HG02642 (cell line): ENCODE results near the gene SLC12A7.
"Not testable (repeated sequence)": the region's sequence is repeated elsewhere in the genome, so short reads cannot be mapped to it uniquely, and the experiment has no call there.

ENCODE experiments used
- ATAC-seq: cut with Tn5 transposase; IDR thresholded peaks from one replicate; pipeline ENCODE4 v1.9.1; 2021; ENCODE audit warnings: mild to moderate bottlenecking; ENCODE audit not compliant: unreplicated experiment, poor library complexity

SLC12A7 gene

DNA sequence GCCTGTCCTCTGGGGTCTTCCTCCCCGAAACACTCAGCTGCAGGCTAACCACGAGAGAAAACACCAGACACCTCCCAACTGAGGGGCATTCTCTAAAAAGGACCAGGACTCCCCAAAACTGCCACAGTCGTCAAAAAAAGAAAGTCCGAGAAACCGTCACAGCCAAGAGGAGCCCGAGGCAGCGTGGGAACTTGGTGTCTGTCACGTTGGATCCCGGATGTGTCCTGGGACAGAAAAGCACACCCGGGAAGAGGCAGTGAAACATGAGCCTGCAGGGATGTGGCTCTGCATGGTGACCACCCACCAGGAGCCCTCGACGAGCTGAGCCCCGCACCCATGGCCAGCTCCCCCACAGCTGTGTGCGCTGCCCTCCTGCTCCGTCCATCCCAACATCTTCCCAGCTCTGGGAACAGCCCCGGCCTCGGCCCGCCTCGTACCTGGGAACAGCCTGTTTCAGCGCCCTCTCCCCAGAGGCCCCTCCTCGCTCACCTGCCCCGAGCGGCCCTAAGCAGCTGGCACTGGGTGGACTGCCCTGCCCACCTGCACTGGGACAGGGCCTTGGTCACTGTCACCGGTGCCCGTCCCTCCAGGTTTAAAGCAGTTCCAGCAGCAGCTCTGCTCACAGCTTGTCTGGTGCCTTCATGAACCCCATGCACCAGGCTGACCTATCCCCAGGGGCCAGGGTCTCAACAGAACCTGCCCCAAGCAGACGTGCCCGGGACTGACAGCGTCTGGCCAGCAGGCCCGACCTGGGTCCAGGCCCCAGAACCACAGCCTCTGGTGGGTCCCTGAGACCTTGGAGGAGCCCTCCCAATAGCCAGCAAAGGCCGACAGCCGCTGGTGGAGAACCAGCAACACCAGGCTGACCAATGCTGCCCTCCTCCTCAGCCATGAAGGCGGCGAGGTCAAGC is 10.9 kb downstream of the SLC12A7 start:
- no peak for ATAC-seq

GRCh38 chr5:1099926-1100663 is 11.8 kb downstream of the SLC12A7 start:
- ATAC-seq = no peak

DNA sequence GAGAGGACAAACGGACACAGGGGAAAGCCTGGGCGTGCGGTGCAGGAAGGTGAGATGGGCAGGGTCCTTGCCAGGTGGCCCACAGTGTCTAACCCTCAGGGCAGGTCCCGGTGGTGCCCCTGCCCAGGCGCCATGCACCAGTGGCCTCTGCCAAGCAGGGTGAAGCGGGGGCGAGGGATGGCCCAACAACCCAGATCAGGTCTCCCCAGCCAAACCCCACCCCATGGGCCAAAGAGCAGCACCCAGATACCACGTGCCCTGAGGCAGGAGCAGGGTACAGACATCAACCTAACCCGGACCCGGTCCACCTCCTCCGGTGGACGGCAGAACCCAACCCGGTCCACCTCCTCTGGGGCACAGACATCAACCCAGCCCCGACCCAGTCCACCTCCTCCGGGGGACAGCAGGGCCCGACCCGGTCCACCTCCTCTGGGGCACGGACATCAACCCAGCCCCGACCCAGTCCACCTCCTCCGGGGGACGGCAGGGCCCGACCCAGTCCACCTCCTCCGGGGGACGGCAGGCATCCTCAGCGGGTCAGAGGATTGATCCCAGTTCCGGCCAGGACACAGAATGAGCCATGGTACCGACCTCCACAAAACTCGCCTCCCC is 12.8 kb downstream of the SLC12A7 start:
- no peak for ATAC-seq

DNA sequence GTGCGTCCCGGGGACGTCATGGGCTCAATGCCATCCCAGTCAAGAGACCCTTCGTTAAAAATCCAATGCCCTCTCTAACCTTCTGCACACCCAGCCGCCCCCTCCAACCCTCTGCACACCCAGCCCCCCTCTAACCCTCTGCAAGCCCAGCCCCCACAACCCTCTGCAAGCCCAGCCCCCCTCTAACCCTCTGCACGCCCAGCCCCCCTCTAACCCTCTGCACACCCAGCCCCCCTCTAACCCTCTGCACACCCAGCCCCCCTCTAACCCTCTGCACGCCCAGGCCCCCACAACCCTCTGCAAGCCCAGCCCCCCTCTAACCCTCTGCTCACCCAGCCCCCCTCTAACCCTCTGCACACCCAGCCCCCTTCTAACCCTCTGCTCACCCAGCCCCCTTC is 13.9 kb downstream of the SLC12A7 start:
- not testable (repeated sequence) for ATAC-seq

GRCh38 chr5:1097381-1097987 is 14.4 kb downstream of the SLC12A7 start:
- ATAC-seq = no peak

DNA sequence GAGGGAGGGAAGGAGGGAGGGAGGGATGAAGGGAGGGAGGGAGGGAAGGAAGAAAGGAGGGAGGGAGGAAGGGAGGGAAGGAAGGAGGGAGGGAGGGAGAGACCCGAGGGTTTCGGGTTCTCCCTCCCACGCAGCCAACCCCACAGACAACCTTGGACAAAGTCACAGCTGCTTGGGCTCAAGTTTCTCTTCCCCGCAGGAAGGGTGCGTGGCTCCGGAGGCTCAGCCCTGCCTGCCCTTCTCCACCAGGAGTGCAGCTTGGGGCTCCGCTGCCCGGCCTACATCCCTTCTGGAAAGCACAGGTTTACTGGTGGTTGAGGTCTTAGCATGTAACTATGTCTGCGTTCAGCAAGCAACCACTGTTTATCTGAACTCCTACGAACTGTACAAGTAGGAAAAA is 15.0 kb downstream of the SLC12A7 start:
- no peak for ATAC-seq

DNA sequence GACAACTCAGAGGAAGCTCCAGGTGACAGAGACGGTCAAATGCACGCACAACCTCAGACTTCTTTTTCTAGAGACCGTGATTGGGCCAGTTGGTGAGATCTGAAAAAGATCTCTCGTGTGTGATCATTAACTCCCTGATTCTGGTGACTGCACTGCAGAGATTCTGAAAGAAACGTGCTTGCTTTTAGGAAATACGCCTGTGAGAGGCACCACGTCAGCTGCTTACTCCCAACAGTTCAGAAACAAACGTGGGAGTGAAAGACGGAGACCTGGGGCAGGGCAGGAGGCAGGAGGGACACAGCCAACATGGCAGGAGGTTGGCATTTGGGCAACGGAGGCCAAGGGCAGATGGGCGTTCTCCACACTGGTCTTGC is 15.9 kb downstream of the SLC12A7 start:
- no peak for ATAC-seq

DNA sequence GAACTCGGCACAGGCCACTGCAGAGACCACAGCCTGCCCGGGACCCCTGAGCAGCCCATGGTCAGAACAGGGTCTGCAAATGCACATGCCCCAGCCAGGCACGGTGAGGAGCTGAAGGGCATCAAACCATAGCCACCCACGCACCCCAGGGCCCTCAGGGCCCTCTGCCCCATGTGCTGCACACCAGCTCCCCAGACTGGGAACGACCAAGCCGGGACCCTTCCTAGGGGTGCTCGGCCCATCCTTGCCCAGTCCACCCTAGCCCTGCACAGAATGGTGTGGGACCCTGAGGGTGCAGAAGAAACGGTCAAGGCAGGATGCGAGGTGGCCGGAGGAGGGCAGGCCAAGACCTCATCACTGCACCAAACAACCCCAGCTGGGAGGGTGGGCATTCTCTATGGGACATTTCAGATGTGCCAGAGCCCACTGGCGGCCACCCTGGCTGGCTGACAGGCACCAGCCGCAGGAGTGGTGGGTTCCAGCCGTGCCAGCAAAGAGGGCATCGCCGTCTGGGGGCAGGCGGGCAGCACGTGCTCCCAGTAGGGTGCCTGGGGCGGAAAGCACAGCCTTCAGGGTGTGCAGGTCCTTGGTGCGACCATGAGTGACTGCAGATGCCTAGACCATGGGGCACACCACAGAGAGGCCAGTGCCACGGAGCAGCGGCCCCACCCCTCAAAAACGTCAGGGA is 16.4 kb downstream of the SLC12A7 start:
- ATAC-seq = no peak

GRCh38 chr5:1094670-1095190 is 17.1 kb downstream of the SLC12A7 start:
- no peak for ATAC-seq

GRCh38 chr5:1093361-1093760 is 18.5 kb downstream of the SLC12A7 start:
- no peak for ATAC-seq

- no peak for ATAC-seq
Observed at GRCh38 chr5:1092122-1092521, 19.7 kb downstream of the SLC12A7 start.

GRCh38 chr5:1091632-1092031 is 20.2 kb downstream of the SLC12A7 start:
- ATAC-seq = no peak

GRCh38 chr5:1090538-1090937 is 21.3 kb downstream of the SLC12A7 start:
- ATAC-seq = no peak

DNA sequence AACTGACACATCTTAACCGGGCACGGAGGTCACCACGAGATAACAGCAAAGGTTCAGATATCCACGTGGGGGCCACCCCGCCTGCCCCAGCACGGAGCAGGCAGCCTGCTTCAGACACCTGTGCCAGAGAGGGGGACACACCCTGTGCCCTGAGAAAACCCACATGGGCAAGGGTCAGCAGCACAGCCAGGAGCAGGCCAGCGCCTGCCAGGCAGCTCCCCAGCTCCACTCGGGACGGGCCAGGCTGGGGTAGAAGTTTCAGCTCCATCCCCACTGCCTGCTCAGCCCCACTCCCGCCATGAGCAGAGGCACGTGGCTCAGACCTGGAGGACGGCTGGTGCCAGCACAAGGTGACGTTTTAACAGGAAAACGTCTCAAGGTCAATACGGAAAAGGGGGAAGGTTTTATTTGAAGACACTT is 22.2 kb downstream of the SLC12A7 start:
- no peak for ATAC-seq

DNA sequence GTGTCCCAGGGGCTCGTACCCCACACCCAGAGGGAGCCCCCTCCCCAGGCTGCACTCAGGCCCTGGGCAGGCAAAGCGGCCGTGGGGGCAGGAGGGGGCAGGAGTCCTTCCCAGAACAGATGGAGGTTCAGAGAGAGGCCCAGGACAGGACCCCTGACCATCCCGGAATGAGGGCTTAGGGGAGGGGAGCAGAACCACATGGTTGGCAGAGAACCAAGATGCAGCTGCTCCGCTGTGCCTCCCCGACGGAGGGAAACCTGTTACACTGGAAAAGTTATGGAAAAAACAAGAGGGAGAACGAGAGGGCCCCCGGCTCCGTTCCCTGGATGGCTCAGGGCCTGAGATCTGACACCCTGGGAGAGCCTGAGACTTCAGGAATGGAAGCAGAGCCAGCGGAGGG is 22.7 kb downstream of the SLC12A7 start:
- no peak for ATAC-seq

DNA sequence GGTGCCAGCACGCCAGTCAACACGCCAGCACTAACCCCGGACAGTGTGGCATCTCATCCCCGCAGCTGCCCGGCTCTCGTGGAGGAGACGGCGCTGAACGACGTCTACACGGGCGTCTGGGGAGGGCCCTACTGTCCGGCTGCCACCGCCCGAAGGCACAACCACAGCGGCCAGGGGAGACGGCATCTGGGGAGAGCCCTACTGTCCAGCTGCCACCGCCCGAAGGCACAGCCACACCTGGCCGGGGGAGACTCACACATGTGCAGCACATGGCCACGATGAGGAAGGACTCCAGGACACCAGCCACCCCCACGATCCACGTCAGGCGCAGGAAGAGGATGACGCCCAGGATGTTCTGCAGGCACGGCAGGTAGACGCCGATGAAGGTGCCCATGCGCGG is 23.1 kb downstream of the SLC12A7 start:
- ATAC-seq = no peak

GRCh38 chr5:1088031-1088430 is 23.8 kb downstream of the SLC12A7 start:
- ATAC-seq = no peak

- no peak for ATAC-seq
Observed at GRCh38 chr5:1087428-1087827, 24.4 kb downstream of the SLC12A7 start.

GRCh38 chr5:1086871-1087270 is 25.0 kb downstream of the SLC12A7 start:
- ATAC-seq = no peak

DNA sequence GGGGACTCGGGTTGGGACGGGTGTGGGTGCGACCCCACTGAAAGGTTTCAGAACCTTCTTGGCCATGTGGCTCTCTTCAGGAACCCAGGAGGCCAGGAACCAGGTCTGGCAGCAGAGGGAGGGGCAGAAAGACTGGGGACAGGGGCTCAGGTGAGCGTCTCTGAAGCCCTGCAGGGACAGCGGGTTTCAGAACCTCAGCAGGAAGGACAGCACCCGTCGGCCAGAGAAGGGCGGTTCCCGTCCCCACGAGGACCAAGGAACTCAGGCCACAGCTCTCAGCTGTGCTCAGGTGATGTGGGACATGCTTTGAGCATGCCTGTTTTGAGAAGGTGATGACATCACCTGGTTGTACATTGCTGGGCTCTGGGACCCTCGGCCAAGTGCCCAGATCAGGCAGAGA is 25.7 kb downstream of the SLC12A7 start:
- no peak for ATAC-seq
